Tibial nerve (tissue), 3 donors: ENCODE results near the gene STK38L.

Source experiments
- CTCF ChIP-seq, 5 experiments: fragments of 200-600 bp in 3 of 5; fragments of 450-650 bp in 2 of 5; sonication (generic) in 3 of 5; IDR thresholded peaks; one replicate each; pipeline ENCODE4 v1.5.1; 2016 to 2019; ENCODE audit warnings: antibody characterized with exemption in 5 of 5, mild to moderate bottlenecking in 3 of 5, moderate library complexity in 2 of 5
- POLR2A ChIP-seq, 2 donors: fragments of 450-650 bp; IDR thresholded peaks; one replicate each; pipeline ENCODE4 v1.6.1; 2017; ENCODE audit warnings: antibody characterized with exemption in 2 of 2, mild to moderate bottlenecking in 2 of 2, moderate library complexity in 2 of 2

DNA sequence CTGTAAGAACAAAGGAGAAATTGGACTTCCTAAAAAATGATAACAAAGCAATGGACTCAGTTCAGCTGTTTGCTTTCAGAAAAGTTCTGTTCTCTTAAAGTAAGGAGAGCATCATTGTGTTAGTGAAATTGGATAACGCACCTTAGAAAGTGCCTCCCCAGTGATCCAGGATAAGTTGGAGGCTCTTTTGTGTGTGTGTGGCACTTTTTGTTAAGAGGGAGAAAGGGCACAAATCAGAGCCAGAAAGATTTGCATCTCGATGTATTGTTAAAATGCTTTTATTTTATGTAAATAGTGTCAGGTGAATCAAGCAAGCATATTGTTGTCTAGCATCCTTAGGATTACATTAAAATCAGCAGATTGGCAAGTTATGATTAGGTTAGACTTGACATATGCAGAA is 2.1 kb downstream of the STK38L start:
- TF ChIP-seq CTCF (IDR thresholded peaks at IDR 0.05) (no peak), POLR2A (IDR thresholded peaks at IDR 0.05) (no peak)
